Measurements from ENCODE around the gene NEURL1B. TPM values are rescaled to one million over a fixed set of nuclear protein-coding genes. Genes with fewer than 3 reads are reported as not detected.

Gene NEURL1B
- total and polyA plus RNA-seq, 10 of the 15 experiments (the other 5 are each of a cell fraction or from before 2014, with no cell fraction given): 0.04 to 0.28 (median 0.05) TPM; not detected in 4

DNA sequence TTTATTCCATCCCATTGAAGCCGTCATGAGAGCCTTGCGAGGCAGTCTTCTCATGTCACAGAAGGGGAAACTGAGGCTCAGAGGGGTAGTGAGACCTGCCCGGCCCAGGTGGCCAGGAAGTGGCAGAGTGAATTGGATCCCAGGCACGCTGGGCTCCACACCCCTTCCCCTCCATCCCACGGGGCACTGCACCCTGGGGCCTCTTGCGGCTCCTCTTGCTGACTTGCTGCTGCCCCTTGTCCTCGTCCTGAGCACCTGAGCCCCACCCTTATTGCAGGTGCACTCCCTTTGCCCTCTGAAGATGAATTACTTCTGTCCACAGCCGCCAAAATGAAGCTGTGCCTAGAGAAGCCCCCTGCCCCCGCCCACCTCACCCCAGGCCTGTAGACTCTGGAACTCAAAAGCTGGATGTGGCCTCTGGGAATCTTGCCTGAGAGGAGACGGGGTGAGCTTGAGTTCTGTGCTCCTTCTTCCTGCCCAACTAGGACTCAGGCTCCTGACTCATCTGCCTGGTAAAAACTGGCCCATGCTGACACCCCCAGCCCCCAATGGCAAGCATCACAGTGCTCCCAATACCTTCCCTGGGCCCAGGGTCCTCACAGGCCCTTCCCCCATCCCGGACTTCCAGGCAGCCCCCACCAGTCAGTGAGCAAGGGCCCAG is 6.4 kb downstream of the NEURL1B start (continued):
- TF ChIP-seq, protein P1, sequence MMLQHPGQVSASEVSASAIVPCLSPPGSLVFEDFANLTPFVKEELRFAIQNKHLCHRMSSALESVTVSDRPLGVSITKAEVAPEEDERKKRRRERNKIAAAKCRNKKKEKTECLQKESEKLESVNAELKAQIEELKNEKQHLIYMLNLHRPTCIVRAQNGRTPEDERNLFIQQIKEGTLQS (IDR thresholded peaks at IDR 0.05; ENCODE audit: borderline replicate concordance, extremely low read depth, low read depth, low read length): no peak
- no peak for TF ChIP-seq TCF7 (IDR thresholded peaks at IDR 0.05; ENCODE audit: borderline replicate concordance)

- BruUV-seq (replicated peaks): no TSS peak
- Histone ChIP-seq H2AFZ (ENCODE audit: control insufficient read depth, low read depth, low read length) (no peak overlapping the region), H3K4me1 (ENCODE audit: control insufficient read depth, insufficient read depth, low read length) (no peaks in the 10 kb centered on the region), H4K20me1 (ENCODE audit: control insufficient read depth, insufficient read depth) (no peaks in the 10 kb centered on the region), H3K79me2 (ENCODE audit: control insufficient read depth, insufficient read depth, low read length) (no peaks in the 10 kb centered on the region), H3K9me3 (replicated peaks; ENCODE audit: control insufficient read depth, insufficient read depth, low read length) (no peaks in the 10 kb centered on the region), H3K4me2 (ENCODE audit: control insufficient read depth, insufficient read depth) (no peak overlapping the region), H3K9ac (ENCODE audit: control insufficient read depth, insufficient read depth, low read length) (no peak overlapping the region), H3K27me3 (replicated peaks in 1 of 2; ENCODE audit: control insufficient read depth in 2 of 2, insufficient read depth in 2 of 2, low read length in 1 of 2) (peaks cover 5 to 11% of the 10 kb centered on the region in 2 experiments), H3K27ac (ENCODE audit: control insufficient read depth, insufficient read depth) (no peak overlapping the region), H3K4me3 (no peak overlapping the region), H3K36me3 (ENCODE audit: control insufficient read depth in 2 of 2, insufficient read depth in 2 of 2, low read length in 1 of 2) (no peaks in the 10 kb centered on the region)
- ChIA-PET POLR2A (no interaction called here), CTCF (no interaction called here), SMC1A (ENCODE audit: uncharacterized antibody, unreplicated experiment) (no interaction called here), RAD21 (ENCODE audit: unreplicated experiment) (no interaction called here)
- FAIRE-seq: no peak
- in situ Hi-C loops (cut with MboI) (no loop called here), intact Hi-C loops (cut with micrococcal nuclease; ENCODE audit: unreplicated experiment) (no loop called here)
- DNase-seq (ENCODE audit: low read depth, low spot score): no peak
- TF ChIP-seq KLF5 (IDR thresholded peaks at IDR 0.05; ENCODE audit: partially characterized antibody): no peak
- no peak for TF ChIP-seq NFIC (IDR thresholded peaks at IDR 0.05; ENCODE audit: low read depth, low read length)
- no peak for TF ChIP-seq MAX (IDR thresholded peaks at IDR 0.05; ENCODE audit: low read depth, low read length)
- no peak for TF ChIP-seq HDGF (IDR thresholded peaks at IDR 0.05)
- TF ChIP-seq KDM1A (IDR thresholded peaks at IDR 0.05; ENCODE audit: borderline replicate concordance): no peak
- no peak for TF ChIP-seq HDAC2 (IDR thresholded peaks at IDR 0.05)
- TF ChIP-seq, protein P2, sequence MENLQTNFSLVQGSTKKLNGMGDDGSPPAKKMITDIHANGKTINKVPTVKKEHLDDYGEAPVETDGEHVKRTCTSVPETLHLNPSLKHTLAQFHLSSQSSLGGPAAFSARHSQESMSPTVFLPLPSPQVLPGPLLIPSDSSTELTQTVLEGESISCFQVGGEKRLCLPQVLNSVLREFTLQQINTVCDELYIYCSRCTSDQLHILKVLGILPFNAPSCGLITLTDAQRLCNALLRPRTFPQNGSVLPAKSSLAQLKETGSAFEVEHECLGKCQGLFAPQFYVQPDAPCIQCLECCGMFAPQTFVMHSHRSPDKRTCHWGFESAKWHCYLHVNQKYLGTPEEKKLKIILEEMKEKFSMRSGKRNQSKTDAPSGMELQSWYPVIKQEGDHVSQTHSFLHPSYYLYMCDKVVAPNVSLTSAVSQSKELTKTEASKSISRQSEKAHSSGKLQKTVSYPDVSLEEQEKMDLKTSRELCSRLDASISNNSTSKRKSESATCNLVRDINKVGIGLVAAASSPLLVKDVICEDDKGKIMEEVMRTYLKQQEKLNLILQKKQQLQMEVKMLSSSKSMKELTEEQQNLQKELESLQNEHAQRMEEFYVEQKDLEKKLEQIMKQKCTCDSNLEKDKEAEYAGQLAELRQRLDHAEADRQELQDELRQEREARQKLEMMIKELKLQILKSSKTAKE (IDR thresholded peaks at IDR 0.05; ENCODE audit: low read depth, poor library complexity, severe bottlenecking): no peak
- no peak for TF ChIP-seq SUPT20H (IDR thresholded peaks at IDR 0.05; ENCODE audit: borderline replicate concordance, control insufficient read depth, low read depth, low read length)
- no peak for ATAC-seq
- 22% methylated on average over 7 of the region's 7 CpGs for WGBS (ENCODE audit: insufficient coverage, insufficient replicate concordance, low lambda C conversion rate, missing lambda C conversion rate)
These were observed 6.9 kb downstream of the NEURL1B start for GRCh38 chr5:172648013-172648381.
